Ovary (tissue), 3 donors: ENCODE results near the gene TIMM22.

Experiments
- EP300 ChIP-seq: sonication (generic); formaldehyde crosslinking; IDR thresholded peaks from one replicate; pipeline ENCODE4 v1.6.1; 2017; ENCODE audit warnings: antibody characterized with exemption
- POLR2A ChIP-seq: fragments of 450-650 bp; IDR thresholded peaks from one replicate; pipeline ENCODE4 v1.6.1; 2017; ENCODE audit warnings: antibody characterized with exemption, mild to moderate bottlenecking, moderate library complexity
- TF ChIP-seq, protein P1 (sequence below), 3 donors: fragments of 450-650 bp in 2 of 3; fragments of 200-600 bp in 1 of 3; IDR thresholded peaks; one replicate each; pipeline versions ENCODE4 v1.5.1 to v1.8.0; 2016 to 2022; ENCODE audit warnings: antibody characterized with exemption in 3 of 3, mild to moderate bottlenecking in 1 of 3
- donor health status: DM: no; HTN: no; CAD: no.

DNA sequence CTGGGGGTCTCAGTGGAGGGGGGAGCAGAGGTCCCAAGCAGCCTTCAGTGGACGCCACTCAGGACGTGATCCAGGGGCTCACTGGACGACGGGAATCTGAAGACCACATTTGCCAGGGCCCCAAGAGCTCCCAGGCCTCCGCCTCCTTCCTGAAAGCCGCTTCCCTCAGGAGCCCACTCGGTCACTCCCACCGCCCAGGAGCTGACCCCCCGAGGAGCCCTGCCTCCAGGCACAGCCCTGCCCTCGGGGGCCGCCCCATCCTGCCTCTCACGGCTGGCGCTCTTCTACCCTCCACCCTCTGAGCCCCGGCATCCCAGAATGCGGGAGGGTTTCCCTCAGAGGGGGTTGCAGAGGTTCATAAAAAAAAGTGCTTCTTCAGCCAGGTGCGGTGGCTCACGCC, 24.2 kb downstream of the TIMM22 start:
- TF ChIP-seq, protein P1, sequence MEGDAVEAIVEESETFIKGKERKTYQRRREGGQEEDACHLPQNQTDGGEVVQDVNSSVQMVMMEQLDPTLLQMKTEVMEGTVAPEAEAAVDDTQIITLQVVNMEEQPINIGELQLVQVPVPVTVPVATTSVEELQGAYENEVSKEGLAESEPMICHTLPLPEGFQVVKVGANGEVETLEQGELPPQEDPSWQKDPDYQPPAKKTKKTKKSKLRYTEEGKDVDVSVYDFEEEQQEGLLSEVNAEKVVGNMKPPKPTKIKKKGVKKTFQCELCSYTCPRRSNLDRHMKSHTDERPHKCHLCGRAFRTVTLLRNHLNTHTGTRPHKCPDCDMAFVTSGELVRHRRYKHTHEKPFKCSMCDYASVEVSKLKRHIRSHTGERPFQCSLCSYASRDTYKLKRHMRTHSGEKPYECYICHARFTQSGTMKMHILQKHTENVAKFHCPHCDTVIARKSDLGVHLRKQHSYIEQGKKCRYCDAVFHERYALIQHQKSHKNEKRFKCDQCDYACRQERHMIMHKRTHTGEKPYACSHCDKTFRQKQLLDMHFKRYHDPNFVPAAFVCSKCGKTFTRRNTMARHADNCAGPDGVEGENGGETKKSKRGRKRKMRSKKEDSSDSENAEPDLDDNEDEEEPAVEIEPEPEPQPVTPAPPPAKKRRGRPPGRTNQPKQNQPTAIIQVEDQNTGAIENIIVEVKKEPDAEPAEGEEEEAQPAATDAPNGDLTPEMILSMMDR (IDR thresholded peaks at IDR 0.05): no peak
- TF ChIP-seq EP300 (no peak), POLR2A (no peak)
